Measurements from ENCODE around the gene ZNF385B. TPM values are rescaled to one million over a fixed set of nuclear protein-coding genes. Genes with fewer than 3 reads are reported as not detected.
"Not testable (repeated sequence)": the region's sequence is repeated elsewhere in the genome, so short reads cannot be mapped to it uniquely, and the experiment has no call there.

Gene ZNF385B
- total RNA-seq, 1 experiment from 2014 or later, result not detected

GRCh38 chr2:179671043-179671981 is 190.1 kb downstream of the ZNF385B start:
- in situ Hi-C loops (cut with HindIII; ENCODE audit: low pct_unique_long_range_greater_than_20kb, low sequenced_read_pairs), result no loop called here

GRCh38 chr2:179669196-179669595 is 192.2 kb downstream of the ZNF385B start:
- peak; percentile 10 for DNase-seq (ENCODE audit: low read depth)
- in situ Hi-C loops (cut with HindIII; ENCODE audit: low pct_unique_long_range_greater_than_20kb, low sequenced_read_pairs), result no loop called here

More at GRCh38 chr2:179671043-179671981, 190.1 kb downstream of the ZNF385B start:
- no peak for DNase-seq (ENCODE audit: low read depth)

DNA sequence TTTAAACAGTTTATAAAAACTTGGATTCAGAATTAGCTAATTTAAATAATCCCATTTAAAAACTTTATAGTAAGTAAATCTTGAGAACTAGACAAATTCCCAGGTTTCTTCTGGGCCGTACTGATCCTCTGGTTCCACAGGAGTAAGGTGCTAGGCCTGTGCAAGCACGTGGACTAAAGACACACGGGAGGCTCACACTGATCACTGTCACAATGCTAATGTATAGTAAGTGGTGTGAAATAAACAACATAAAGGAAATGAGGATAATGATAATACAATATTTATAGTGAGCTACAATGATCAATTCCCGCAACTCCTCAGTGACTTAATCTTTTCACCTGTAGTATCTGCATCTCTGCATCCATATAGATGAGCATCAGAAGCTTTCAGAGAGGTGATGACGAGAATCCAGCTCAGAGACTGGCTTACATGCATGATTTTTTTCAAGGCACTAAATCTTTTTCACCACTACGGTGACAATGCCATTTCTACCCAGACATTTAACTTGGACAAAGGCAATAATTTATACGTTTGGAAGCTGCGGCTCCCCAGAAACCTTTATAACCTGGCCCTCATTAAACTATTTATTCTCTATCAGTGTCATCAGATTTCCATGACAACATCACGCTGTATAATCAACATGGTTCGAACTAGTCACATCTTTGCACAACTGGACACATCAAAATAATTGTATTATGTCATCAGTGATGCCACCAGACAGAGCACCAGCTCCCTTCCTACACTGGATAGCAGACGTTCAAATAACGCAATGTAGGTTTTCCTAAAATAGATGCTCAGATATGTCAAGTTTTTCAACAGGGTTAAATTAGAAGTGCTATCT is 196.2 kb downstream of the ZNF385B start:
- in situ Hi-C loops (cut with HindIII; ENCODE audit: low pct_unique_long_range_greater_than_20kb, low sequenced_read_pairs), result no loop called here
- DNase-seq (ENCODE audit: low read depth), result no peak

DNA sequence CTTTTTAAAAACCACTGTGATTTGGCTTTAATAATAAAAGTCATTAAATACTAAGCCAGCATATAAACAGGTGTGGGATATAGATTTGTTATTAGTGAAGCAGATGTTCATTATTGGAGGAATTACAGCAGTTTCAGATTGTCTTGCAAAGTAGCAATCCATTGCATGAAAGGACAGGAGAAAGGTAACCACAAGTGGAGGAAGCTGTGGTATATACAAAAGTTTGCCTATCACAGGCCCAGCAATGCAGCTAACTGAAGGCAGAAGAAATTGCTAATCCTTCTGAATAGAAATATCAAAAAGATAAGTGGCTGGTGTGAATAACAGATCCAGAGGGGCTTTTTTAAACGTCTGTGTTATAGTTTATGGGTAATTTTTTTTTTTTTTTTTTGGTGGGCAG is 199.4 kb downstream of the ZNF385B start:
- no peak for DNase-seq (ENCODE audit: low read depth)
- in situ Hi-C loops (cut with HindIII; ENCODE audit: low pct_unique_long_range_greater_than_20kb, low sequenced_read_pairs), result no loop called here

DNA sequence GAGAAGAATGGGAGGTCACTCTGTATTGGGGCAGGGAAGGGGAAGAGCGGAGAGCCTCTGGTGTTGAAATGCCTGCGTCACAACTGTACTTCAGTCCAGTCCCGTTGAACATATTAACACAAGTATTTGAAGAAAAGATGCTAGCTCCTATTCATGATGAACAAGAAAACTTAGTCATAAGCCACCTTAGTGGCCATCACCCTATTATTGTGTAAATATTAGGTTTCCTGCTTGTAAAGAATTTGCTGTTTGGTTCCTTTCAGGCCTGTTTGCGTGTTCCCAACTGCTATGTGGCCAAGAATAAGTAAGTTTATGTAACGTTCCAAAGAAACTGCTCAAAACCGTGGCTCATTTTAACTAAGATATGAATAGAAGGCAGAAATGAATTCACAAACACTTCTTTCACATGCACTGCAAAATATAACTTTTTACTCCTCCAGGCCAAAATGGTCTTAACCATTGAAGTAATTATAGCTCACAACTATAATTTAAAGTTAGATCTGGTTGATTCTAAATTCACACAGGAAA is 204.3 kb downstream of the ZNF385B start:
- DNase-seq (ENCODE audit: low read depth), result no peak
- in situ Hi-C loops (cut with HindIII; ENCODE audit: low pct_unique_long_range_greater_than_20kb, low sequenced_read_pairs), result no loop called here

GRCh38 chr2:179655627-179656026 is 205.8 kb downstream of the ZNF385B start:
- in situ Hi-C loops (cut with HindIII; ENCODE audit: low pct_unique_long_range_greater_than_20kb, low sequenced_read_pairs), result no loop called here
- DNase-seq (ENCODE audit: low read depth), result no peak

- in situ Hi-C loops (cut with HindIII; ENCODE audit: low pct_unique_long_range_greater_than_20kb, low sequenced_read_pairs), result no loop called here
- no peak for DNase-seq (ENCODE audit: low read depth)
Measured at GRCh38 chr2:179654806-179655205, 206.6 kb downstream of the ZNF385B start.

- DNase-seq (ENCODE audit: low read depth), result no peak
- in situ Hi-C loops (cut with HindIII; ENCODE audit: low pct_unique_long_range_greater_than_20kb, low sequenced_read_pairs), result no loop called here
Measured at GRCh38 chr2:179652296-179652695, 209.1 kb downstream of the ZNF385B start.

GRCh38 chr2:179650420-179650819 is 211.0 kb downstream of the ZNF385B start:
- in situ Hi-C loops (cut with HindIII; ENCODE audit: low pct_unique_long_range_greater_than_20kb, low sequenced_read_pairs), result no loop called here
- no peak for DNase-seq (ENCODE audit: low read depth)

- in situ Hi-C loops (cut with HindIII; ENCODE audit: low pct_unique_long_range_greater_than_20kb, low sequenced_read_pairs), result no loop called here
Measured at GRCh38 chr2:179646862-179647587, 214.4 kb downstream of the ZNF385B start.

GRCh38 chr2:179646173-179646769 is 215.1 kb downstream of the ZNF385B start:
- in situ Hi-C loops (cut with HindIII; ENCODE audit: low pct_unique_long_range_greater_than_20kb, low sequenced_read_pairs), result no loop called here
- DNase-seq (ENCODE audit: low read depth), result no peak

More at GRCh38 chr2:179646862-179647587, 214.4 kb downstream of the ZNF385B start:
- DNase-seq (ENCODE audit: low read depth), result no peak

DNA sequence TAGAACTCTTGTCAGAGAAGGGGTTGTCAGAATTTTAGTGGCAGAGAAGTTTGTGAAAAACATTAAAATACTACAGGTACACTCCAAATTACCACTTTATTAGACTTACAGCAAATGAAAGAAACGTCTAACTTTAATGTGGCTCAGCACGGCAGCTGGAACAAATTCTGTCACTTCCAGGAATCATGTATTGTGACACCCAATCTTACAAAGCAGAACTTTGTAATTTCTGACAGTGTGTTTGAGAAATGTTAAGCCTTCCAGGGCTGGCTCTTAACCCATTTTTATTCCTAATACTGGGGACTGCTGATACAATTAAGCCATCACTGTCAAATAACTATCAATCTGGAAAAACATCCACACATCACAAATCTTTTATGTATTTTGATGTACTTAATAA is 216.4 kb downstream of the ZNF385B start:
- no peak for DNase-seq (ENCODE audit: low read depth)

GRCh38 chr2:179642462-179642861 is 218.9 kb downstream of the ZNF385B start:
- DNase-seq (ENCODE audit: low read depth), result no peak

More for the DNA sequence above, 216.4 kb downstream of the ZNF385B start:
- in situ Hi-C loops (cut with HindIII; ENCODE audit: low pct_unique_long_range_greater_than_20kb, low sequenced_read_pairs), result no loop called here

DNA sequence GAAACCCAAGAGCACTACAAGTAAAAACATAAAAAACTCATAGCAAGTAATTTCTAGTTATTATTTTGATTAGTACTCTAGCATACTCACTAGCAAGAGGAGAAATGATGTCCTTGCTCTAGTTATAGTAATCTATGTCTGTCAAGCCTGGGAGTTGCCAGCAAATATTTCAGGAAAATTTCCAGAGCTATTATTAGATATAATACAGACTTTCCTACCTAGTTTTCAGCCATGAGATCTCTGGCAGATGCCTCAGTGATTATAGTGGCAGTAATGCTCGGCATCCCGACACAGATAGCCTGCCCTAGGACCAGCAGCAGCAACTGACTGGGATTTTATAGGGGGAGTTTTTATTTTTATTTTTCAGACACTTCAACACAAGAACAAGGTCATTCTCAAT is 224.4 kb downstream of the ZNF385B start:
- DNase-seq (ENCODE audit: low read depth), result no peak
- in situ Hi-C loops (cut with HindIII; ENCODE audit: low pct_unique_long_range_greater_than_20kb, low sequenced_read_pairs), result no loop called here

More at GRCh38 chr2:179642462-179642861, 218.9 kb downstream of the ZNF385B start:
- in situ Hi-C loops (cut with HindIII; ENCODE audit: low pct_unique_long_range_greater_than_20kb, low sequenced_read_pairs), result no loop called here

DNA sequence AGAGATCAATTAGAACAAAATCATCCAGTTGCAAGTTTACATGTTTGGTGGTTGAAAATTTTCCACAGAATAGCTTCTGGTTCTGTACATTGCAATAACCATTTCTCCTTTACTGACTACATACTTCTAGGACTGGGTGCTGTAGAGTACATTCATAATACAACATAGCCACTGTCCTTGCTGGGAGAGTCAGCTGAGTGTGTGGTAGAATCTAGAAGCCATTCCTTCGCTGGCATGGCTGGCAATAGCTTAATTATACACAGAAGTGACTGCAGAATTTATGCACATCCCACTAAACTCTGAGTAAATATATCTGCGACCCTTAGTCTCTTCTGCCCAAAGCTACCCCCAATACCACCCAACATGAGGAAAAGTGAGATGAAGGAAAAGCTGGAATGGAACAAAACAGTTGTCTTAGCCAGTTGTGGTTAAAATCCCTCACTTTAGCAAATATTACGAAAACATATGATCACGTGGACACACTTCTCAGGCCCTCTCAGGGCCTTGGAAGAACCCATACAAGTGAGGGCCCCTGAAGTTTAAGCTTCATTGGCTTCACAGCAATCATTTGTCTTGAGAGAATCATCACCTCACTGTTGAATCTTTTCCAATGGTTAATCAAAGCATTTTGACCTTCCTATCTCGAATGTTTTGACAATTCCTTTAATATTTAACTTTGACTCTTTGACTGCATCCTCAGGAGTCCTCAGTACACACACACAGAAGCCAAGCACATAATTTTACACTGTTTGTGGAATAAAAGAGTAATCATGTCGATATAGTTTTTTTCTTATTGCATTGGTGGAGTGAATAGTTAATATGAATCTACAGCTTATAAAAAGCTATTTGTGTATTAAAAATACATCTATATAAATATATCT is 225.1 kb downstream of the ZNF385B start:
- in situ Hi-C loops (cut with HindIII; ENCODE audit: low pct_unique_long_range_greater_than_20kb, low sequenced_read_pairs), result no loop called here

GRCh38 chr2:179631769-179632385 is 229.5 kb downstream of the ZNF385B start:
- DNase-seq (ENCODE audit: low read depth); in situ Hi-C loops (cut with HindIII; ENCODE audit: low pct_unique_long_range_greater_than_20kb, low sequenced_read_pairs): not testable (repeated sequence)

More for the DNA sequence above, 225.1 kb downstream of the ZNF385B start:
- DNase-seq (ENCODE audit: low read depth), result peak; percentile 57
